Ureter (tissue), 1 donor: Measurements from ENCODE around the gene LSG1. TPM values are rescaled to one million over a fixed set of nuclear protein-coding genes. Genes with fewer than 3 reads are reported as not detected.

Experiments
- DNase-seq: peaks from one replicate; pipeline ENCODE4 v3.0.0-alpha.2; 2020; ENCODE audit warnings: low spot score
- total RNA-seq: library from RNA; stranded (reverse); gene quantifications from one replicate; pipeline ENCODE4 v1.2.4, GENCODE V29; 2023
- donor health status: DM: yes; HTN: yes; CAD: no.

Gene LSG1
- 64.5 TPM for total RNA-seq

- DNase-seq = peak; percentile 95
Observed at GRCh38 chr3:194671900-194672808, at the start of gene LSG1. Gene LSG1 (minus strand): TSS chr3:194672191. CDS start chr3:194672162, 29 bp downstream.

- no peak for DNase-seq
Observed at GRCh38 chr3:194720048-194720447, 48.1 kb upstream of the LSG1 start.

DNA sequence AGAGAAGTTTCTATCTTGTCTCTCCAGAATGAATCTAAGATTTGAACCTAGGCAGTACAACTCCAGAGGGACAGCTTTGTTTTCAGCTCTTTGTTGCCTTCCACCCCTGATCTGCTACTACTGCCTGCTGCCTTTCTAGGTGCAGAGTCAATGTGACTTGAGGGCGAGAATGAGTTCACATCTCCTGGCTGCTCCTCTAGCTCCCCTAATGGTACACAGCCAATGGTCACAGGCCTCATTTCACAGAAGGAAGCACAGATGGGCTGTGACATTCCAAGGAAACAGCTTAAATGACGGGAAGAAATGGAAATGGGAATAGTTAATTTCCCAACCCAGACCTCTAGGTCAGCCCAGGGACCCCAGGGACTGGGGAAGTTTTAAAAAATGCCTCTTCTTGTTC, 46.1 kb upstream of the LSG1 start:
- no peak for DNase-seq

DNA sequence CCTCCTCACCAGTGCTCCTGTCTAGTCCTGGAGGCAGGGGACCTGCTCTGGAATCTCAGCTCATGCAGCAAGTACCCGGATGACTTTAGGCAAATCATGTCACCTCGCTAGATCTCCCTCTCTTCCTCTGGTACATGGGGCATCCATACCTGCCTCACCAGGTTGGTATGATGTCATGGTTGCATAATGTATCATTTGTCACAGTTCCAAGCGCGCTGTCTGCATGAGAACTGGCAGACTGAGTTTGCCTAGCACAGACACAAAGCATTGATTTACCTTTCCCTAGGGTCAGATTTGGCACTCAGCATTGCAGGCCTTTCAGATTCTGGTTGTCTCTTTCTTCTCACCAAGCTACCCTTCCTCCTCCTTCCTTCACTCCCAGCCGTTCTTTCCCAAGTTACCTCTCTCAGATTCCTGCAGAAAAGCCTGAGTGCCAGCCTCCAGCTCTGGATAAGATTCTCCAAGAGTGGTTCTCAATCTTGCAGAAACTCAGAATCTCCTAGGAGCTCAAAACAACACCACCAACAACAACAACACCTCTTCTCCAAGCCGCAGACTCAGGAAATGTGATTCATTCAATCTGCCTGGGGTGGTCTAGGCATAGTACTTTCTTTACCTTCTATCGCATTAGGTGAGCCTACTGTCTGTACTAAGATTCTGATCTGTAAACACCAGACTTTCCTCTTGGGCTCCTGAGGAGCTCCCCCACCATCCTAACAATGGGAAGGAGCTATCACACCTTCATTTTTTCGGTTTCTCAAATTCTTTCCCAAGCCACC, 43.2 kb upstream of the LSG1 start:
- no peak for DNase-seq

DNA sequence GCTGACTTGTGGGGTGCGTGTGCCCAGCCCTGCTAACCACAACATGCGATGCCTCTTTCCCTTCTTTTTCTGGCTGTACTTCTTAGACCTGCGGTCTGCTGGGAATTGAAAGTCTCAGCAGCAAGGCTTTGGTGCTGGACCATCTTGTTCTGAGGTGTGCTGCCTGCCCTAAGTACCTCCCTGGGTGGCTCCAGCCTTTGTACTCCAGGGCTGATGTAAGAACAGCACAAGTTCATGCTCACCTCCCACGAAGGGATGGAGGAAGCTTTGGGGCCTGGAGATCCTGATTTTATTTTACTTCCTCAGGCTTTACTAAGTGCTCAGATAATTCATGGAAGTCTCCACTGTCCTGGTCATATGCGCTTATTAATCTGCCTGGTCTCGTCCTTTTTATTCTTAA, 42.6 kb upstream of the LSG1 start:
- no peak for DNase-seq

DNA sequence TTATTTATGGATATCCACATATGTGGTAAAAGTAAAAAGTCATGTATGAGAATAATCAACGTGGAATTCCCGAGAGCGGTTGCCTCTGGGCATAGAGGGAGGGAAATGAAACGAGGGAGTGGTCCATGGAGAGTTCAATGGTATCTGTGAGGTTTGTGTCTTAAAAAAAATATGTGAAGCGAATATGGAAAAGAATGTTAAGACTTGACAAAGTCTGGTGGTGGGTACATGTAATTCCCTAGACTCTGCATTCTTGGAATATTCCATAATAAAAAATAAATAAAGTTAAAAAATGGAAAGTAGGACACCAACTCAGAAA, 42.1 kb upstream of the LSG1 start:
- DNase-seq = no peak

- no peak for DNase-seq
Observed at GRCh38 chr3:194713299-194714136, 41.5 kb upstream of the LSG1 start.

- no peak for DNase-seq
Observed at GRCh38 chr3:194711913-194712312, 39.9 kb upstream of the LSG1 start.

GRCh38 chr3:194711286-194711685, 39.3 kb upstream of the LSG1 start:
- DNase-seq = no peak

GRCh38 chr3:194707147-194707540, 35.2 kb upstream of the LSG1 start:
- no peak for DNase-seq

GRCh38 chr3:194705761-194706160, 33.8 kb upstream of the LSG1 start:
- no peak for DNase-seq

DNA sequence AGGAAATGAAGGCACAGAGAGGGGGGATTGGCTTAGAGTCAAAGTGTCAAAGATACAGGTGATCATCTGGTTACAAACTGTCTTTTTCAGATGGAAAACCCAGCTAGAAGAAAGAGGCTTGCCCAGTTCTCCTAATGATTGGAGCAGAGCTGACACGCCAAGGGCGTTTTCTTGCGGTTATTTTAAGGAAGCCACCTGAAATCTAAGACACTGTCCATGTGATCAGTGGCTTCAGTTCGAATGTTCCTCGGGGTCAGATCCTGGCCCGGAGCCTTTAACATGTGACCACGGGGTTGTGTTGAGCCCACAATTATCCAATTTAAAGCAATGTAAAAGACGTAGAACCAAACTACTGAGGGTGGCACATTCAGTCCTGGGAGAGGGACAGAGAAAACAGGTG, 33.2 kb upstream of the LSG1 start:
- DNase-seq = no peak

DNA sequence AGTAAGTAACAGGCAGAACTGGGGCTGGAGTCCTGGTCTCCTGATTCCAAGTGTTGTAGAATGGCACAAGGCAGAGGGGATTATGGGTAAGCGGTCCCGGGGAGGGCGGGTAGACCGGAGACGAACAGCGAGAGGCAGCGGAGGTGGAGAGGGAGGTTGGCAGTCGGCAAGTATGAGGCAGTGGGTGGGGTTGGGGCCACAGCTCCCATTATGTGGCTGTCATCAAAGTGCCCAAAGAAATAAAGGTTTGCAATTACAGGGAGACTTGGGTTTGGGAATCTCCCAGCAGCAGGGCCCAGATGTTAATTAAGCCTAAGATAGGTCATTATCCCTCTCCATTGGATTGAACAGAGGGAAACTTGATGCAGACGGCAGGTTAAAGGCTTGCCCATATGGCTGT, 30.6 kb upstream of the LSG1 start:
- DNase-seq = no peak

DNA sequence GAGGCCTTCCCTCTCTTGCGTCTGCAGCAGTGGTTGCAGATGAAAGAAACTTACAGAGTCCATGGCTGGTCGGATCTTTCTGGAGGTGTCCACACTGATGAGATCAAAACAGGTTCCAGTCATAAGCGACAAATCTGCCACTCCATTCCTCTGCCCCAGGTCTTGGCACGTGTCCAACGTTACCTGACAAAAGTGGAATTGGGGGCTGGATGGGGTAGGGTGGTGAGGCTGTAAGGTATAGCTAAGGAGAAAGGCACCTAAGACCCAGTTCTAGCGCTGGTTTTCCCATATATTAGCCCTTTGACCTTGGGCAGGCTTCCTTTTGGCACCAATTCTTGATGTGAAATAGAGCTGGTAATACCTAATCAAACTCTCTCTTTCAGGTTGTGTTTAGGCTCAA, 24.7 kb upstream of the LSG1 start:
- DNase-seq = no peak

- DNase-seq = no peak
Observed at GRCh38 chr3:194691481-194692283, 19.7 kb upstream of the LSG1 start.

- no peak for DNase-seq
Observed at GRCh38 chr3:194690501-194691372, 18.7 kb upstream of the LSG1 start.

DNA sequence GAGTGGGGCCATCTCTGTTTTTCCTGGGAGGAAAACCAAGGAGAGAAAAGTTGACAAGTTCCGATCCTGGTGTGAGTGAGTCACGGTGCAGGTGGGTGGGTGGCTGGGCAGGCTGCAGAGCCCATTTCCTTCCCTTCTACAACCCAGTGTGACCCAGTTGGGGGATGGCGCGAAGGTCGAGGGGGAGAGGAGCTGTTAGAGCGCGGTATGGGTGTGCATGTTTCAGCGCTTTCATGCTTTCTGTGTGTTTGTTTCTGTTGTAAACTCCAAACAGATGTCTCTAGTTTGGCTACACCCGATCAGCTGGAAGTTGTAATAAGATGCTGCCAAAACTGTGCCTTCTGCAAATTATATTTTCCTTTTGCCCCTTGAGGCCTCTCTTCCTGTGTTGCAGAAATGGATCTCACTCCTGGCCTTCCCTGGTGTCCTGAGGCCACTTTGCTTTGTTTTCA, 17.5 kb upstream of the LSG1 start:
- DNase-seq = no peak

DNA sequence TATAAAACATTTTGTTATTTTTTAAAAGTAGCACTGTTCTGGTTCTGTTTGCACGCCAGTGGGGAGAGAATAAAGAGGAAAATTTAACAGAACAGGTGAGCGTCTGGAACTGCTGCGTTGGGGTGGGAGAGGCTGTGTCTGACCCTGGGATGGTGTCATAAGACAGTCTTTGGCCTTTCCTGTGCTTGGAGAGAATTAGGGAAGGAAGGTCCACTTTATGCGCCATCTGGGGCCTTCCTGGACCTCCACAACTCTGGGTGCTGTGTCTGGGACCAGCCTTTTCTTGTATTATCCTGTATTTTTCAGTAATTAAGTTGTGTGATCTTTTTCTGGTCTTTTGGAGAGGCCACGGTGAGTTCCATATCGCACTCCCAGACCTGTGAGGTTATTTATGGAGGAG, 17.0 kb upstream of the LSG1 start:
- DNase-seq = no peak

DNA sequence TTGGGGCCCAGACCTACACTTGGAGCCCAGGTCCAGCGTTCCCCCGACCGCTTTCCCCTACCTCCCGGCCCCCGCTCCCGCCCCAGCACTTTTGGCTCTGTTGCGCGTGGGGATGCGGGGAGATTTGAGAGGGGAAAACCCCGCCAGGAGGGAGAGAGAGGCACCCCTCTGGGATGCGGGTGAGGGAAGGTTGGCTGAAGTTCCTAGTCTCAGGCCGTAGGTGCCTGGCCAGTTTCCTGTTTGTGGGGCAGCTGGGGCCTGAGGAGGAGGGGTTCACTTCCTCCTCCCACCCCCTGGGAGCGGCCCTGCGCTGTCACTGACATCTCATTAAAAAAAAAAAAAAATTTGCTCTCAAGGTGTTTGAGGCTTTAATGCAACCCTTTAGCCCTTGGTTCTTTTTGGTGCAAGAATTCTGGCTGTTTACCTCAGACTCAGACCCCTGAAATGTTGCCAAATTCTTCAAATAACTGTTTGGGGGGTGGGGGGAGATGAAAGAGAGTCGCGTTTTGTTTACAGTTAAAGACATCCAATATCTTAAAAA, 16.3 kb upstream of the LSG1 start:
- peak; percentile 51 for DNase-seq

DNA sequence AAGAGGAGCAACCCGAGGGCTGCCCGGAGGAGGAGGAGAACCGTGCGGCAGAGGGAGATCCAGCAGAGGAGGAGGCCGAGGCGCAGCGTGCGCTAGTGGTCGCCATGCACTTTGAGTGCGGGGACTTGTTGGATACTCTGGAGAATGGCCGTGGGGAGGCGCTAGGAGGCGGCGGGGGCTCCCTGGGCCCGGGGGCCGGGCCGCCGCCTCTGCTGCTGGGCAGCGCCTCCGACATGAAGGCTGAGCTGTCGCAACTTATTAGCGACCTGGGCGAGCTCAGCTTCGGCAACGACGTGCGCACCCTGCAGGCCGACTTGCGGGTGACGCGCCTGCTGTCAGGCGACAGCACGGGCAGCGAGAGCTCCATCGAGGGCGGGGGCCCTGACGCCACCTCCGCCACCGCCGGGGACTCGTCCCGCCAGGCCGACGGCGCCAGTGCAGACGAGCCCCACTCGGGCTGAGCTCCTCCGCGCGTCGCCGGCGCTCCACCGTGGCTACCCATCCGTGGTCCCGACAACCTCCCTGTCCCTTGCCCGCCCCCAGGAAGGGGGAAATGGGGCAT, 15.7 kb upstream of the LSG1 start:
- DNase-seq = peak; percentile 74
